K562 (cell line): ENCODE results near the gene PPOX. TPM values are rescaled to one million over a fixed set of nuclear protein-coding genes. Genes with fewer than 3 reads are reported as not detected.
A peak's percentile ranks its signal among the peaks of the same experiment; 100 is the strongest.

Experiments used
- ATAC-seq: fragments of 200-7000 bp; cut with Tn5 transposase; 3 replicates; pipeline ENCODE4 v1.9.1; 2020; ENCODE audit warnings: moderate library complexity
- BruUV-seq: library from RNA; stranded (reverse); fragments of 400-500 nt; replicated peaks from 2 replicates; lab custom pipeline; 2021; lab: Mats Ljungman, UMichigan
- CTCF ChIA-PET: fragments of 300-600 bp; formaldehyde crosslinking; extraction: SDS; loops from one replicate; lab custom pipeline; 2021; ENCODE audit warnings: low intra/inter-chr PET ratio; lab: Yijun Ruan, JAX
- POLR2A ChIA-PET: fragments of 300-600, 350-650 bp; sonication (Branson Sonifier 250); formaldehyde crosslinking; extraction: SDS; loops from one replicate; lab custom pipeline; 2021; ENCODE audit warnings: antibody characterized with exemption, inconsistent platforms; lab: Yijun Ruan, JAX
- DNase-seq, 4 experiments: peaks; one replicate each; pipeline versions ENCODE4 v3.0.0 to v3.0.0-alpha.2; 2011 to 2018; ENCODE audit warnings: low spot score in 3 of 4, mixed read lengths in 3 of 4; ENCODE audit errors: extremely low read depth in 1 of 4
- FAIRE-seq: peaks from 2 replicates; lab custom pipeline; 2011; peaks lifted over from hg19 to GRCh38; lab: Jason Lieb, UNC
- H2AFZ ChIP-seq: 2 replicates; pipeline ENCODE4 v1.6.0; 2011; ENCODE audit warnings: low read depth, low read length, control low read depth, inconsistent platforms
- H3K27ac ChIP-seq: fragments of 200-600 bp; 3 replicates; pipeline ENCODE4 v1.8.0; 2011; ENCODE audit warnings: low read depth, mild to moderate bottlenecking, control low read depth, inconsistent platforms, low read length, moderate library complexity, mixed read lengths; ENCODE audit errors: extremely low read depth
- H3K27me3 ChIP-seq, 2 experiments: fragments of 300-600 bp in 1 of 2; 2 replicates in 1 of 2; 3 replicates in 1 of 2; pipeline versions ENCODE4 v1.6.0 to v1.8.0; 2011; ENCODE audit warnings: inconsistent platforms in 2 of 2, low read length in 2 of 2, mild to moderate bottlenecking in 1 of 2, mixed read lengths in 1 of 2, moderate library complexity in 1 of 2; ENCODE audit not compliant: control insufficient read depth in 2 of 2, insufficient read depth in 2 of 2
- H3K36me3 ChIP-seq: fragments of 300-600 bp; 3 replicates; pipeline ENCODE4 v1.8.0; 2011; ENCODE audit warnings: mild to moderate bottlenecking, low read length, inconsistent platforms; ENCODE audit not compliant: control insufficient read depth, insufficient read depth
- H3K4me1 ChIP-seq, 2 experiments: fragments of 200-600 bp in 1 of 2; replicated peaks in 1 of 2; 2 replicates in 1 of 2; 3 replicates in 1 of 2; pipeline versions ENCODE4 v1.5.1 to v1.8.0; 2011; ENCODE audit warnings: inconsistent platforms in 2 of 2, low read length in 2 of 2, mild to moderate bottlenecking in 1 of 2, mixed read lengths in 1 of 2, moderate library complexity in 1 of 2; ENCODE audit not compliant: control insufficient read depth in 2 of 2, insufficient read depth in 2 of 2
- H3K4me2 ChIP-seq: 2 replicates; pipeline ENCODE4 v1.6.1; 2011; ENCODE audit warnings: low read length, control low read depth, inconsistent platforms, mixed read lengths; ENCODE audit not compliant: insufficient read depth
- H3K4me3 ChIP-seq: fragments of 200-600 bp; sonication (generic), shearing (Covaris generic); 2 replicates; pipeline ENCODE4 v1.5.1; 2016; ENCODE audit warnings: control low read depth, inconsistent platforms
- H3K79me2 ChIP-seq: fragments of 200-600 bp; 3 replicates; pipeline ENCODE4 v1.8.0; 2011; ENCODE audit warnings: low read length, inconsistent platforms; ENCODE audit not compliant: control insufficient read depth, insufficient read depth
- H3K9ac ChIP-seq, 2 experiments: 2 replicates each; pipeline versions ENCODE4 v1.6.0 to v1.6.1; 2011; ENCODE audit warnings: low read depth in 2 of 2, low read length in 2 of 2, control low read depth in 1 of 2, inconsistent platforms in 1 of 2, mild to moderate bottlenecking in 1 of 2, mixed read lengths in 1 of 2; ENCODE audit not compliant: insufficient read depth in 1 of 2
- H3K9me1 ChIP-seq: one replicate; pipeline ENCODE4 v1.6.0; 2011; ENCODE audit warnings: inconsistent platforms, mild to moderate bottlenecking, low read length, moderate library complexity; ENCODE audit not compliant: control insufficient read depth, insufficient read depth
- H3K9me3 ChIP-seq: replicated peaks from 2 replicates; pipeline ENCODE4 v1.5.1; 2011; ENCODE audit warnings: low read depth, low read length, inconsistent platforms; ENCODE audit not compliant: control insufficient read depth, insufficient read depth
- H4K20me1 ChIP-seq: replicated peaks from 2 replicates; pipeline ENCODE4 v1.6.1; 2011; ENCODE audit warnings: low read length, inconsistent platforms, mixed read lengths; ENCODE audit not compliant: control insufficient read depth, insufficient read depth
- CEBPG ChIP-seq, 3 experiments: fragments of 200-800 bp in 1 of 3; sonication (Bioruptor generic) in 1 of 3; sonication (generic) in 1 of 3; formaldehyde crosslinking in 1 of 3; IDR thresholded peaks in 2 of 3; conservative IDR thresholded peaks in 1 of 3; 2 replicates each; pipeline versions ENCODE4 v1.6.1 to v1.8.0; 2016 to 2022; ENCODE audit warnings: missing compliant biosample characterization in 2 of 3, missing genetic modification characterization in 2 of 3, mild to moderate bottlenecking in 1 of 3, missing genetic modification reagents in 1 of 3
- HDAC1 ChIP-seq, 2 experiments: fragments of 450-650 bp; IDR thresholded peaks; 2 replicates each; pipeline ENCODE4 v1.6.1; 2016 to 2017; ENCODE audit warnings: inconsistent platforms in 1 of 2, mild to moderate bottlenecking in 1 of 2, moderate library complexity in 1 of 2
- MTA3 ChIP-seq: fragments of 450-650 bp; formaldehyde crosslinking; IDR thresholded peaks from 2 replicates; pipeline ENCODE4 v1.6.1; 2017; ENCODE audit warnings: mild to moderate bottlenecking, borderline replicate concordance
- PML ChIP-seq: IDR thresholded peaks from 2 replicates; pipeline ENCODE4 v1.6.1; 2012; ENCODE audit warnings: low read length, inconsistent platforms
- PTBP1 ChIP-seq: fragments of 200-400 bp; formaldehyde crosslinking; IDR thresholded peaks from 2 replicates; pipeline ENCODE4 v1.6.1; 2017; ENCODE audit warnings: low read depth, low read length
- RBM15 ChIP-seq: fragments of 200-400 bp; formaldehyde crosslinking; IDR thresholded peaks from 2 replicates; pipeline ENCODE4 v1.6.1; 2018; ENCODE audit warnings: mild to moderate bottlenecking, low read length, moderate library complexity; ENCODE audit not compliant: insufficient read depth
- RFX5 ChIP-seq: IDR thresholded peaks from 2 replicates; pipeline ENCODE4 v1.6.1; 2011; ENCODE audit warnings: low read depth, mild to moderate bottlenecking, improper control_type of control experiment, low read length
- SMARCA4 ChIP-seq: fragments of 450-650 bp; IDR thresholded peaks from 2 replicates; pipeline ENCODE4 v1.6.1; 2016
- SMARCA5 ChIP-seq: fragments of 450-650 bp; IDR thresholded peaks from 2 replicates; pipeline ENCODE4 v1.6.1; 2016
- TAL1 ChIP-seq: fragments of 450-650 bp; IDR thresholded peaks from 2 replicates; pipeline ENCODE4 v1.6.1; 2016; ENCODE audit warnings: mild to moderate bottlenecking
- THRAP3 ChIP-seq: fragments of 450-650 bp; IDR thresholded peaks from 2 replicates; pipeline ENCODE4 v1.6.1; 2016; ENCODE audit warnings: mild to moderate bottlenecking, inconsistent platforms, borderline replicate concordance
- ZFX ChIP-seq: sonication (generic); formaldehyde crosslinking; IDR thresholded peaks from 2 replicates; pipeline ENCODE4 v1.8.0; 2022; ENCODE audit warnings: mild to moderate bottlenecking, missing genetic modification reagents, moderate library complexity
- ZKSCAN8 ChIP-seq: fragments of 200-800 bp; sonication (Bioruptor generic); IDR thresholded peaks from 2 replicates; pipeline ENCODE4 v1.6.1; 2016; ENCODE audit warnings: missing genetic modification characterization, missing compliant biosample characterization
- ZNF212 ChIP-seq: fragments of 450-650 bp; formaldehyde crosslinking; IDR thresholded peaks from 2 replicates; pipeline ENCODE4 v1.4.0; 2020; ENCODE audit warnings: mild to moderate bottlenecking
- ZNF384 ChIP-seq: IDR thresholded peaks from 2 replicates; pipeline ENCODE4 v1.6.1; 2012; ENCODE audit warnings: low read depth, low read length, improper control_type of control experiment
- ZSCAN29 ChIP-seq: fragments of 450-650 bp; IDR thresholded peaks from 2 replicates; pipeline ENCODE4 v1.6.1; 2017
- WGBS: fragments of 100-300 bp; shearing (Covaris generic); methylation state at CpG from one replicate; pipeline ENCODE4 v1.1.6; 2016; ENCODE audit warnings: low coverage, mixed read lengths; ENCODE audit not compliant: insufficient coverage; ENCODE audit errors: missing lambda C conversion rate; 5-methylcytosine and 5-hydroxymethylcytosine counted together
- in situ Hi-C: fragments of 300-500 bp; cut with MboI; formaldehyde crosslinking; loops from 4 replicates; pipeline ENCODE4 v1.15.0; 2018; ENCODE audit warnings: inconsistent platforms, mixed read lengths
- intact Hi-C: fragments of 100-400 bp; cut with micrococcal nuclease; formaldehyde crosslinking; loops from 2 replicates; pipeline ENCODE4 v1.14.2; 2022
- polyA plus RNA-seq, 8 experiments: library from polyadenylated mRNA; depleted of rRNA in 4 of 8; stranded (reverse) in 5 of 8; unstranded in 3 of 8; fragments of >200 nt; fragmentation: Nextera tagmentation in 2 of 8; fragmentation: Illumina TruSeq in 1 of 8; extraction: Ambion mirVana in 2 of 8; extraction: Trizol in 1 of 8; gene quantifications; 2 replicates each; pipeline versions ENCODE4 v1.2.1 to v1.2.3, GENCODE V29; 2011 to 2014; ENCODE audit warnings: inconsistent platforms in 1 of 8, missing spikeins in 1 of 8
- total RNA-seq, 7 experiments: library from RNA; depleted of rRNA in 6 of 7; stranded (reverse); fragments of >200 nt in 6 of 7; fragmentation: Illumina TruSeq in 2 of 7; extraction: Trizol in 2 of 7; gene quantifications; 2 replicates each; pipeline versions ENCODE4 v1.2.1 to v1.2.3, GENCODE V29; 2011 to 2021; ENCODE audit warnings: low replicate concordance in 1 of 7
- TF ChIP-seq, protein P1 (sequence below): fragments of 450-650 bp; IDR thresholded peaks from 2 replicates; pipeline ENCODE4 v1.6.1; 2016; ENCODE audit warnings: missing biosample characterization, missing genetic modification characterization
- TF ChIP-seq, protein P2 (sequence below), 2 experiments: fragments of 450-650 bp in 1 of 2; sonication (generic) in 1 of 2; formaldehyde crosslinking; conservative IDR thresholded peaks; 2 replicates each; pipeline versions ENCODE4 v1.4.0 to v1.8.1; 2020 to 2022; ENCODE audit warnings: mild to moderate bottlenecking in 1 of 2, missing genetic modification reagents in 1 of 2
- TF ChIP-seq, protein P3 (sequence below): fragments of 450-650 bp; IDR thresholded peaks from 2 replicates; pipeline ENCODE4 v1.6.1; 2016; ENCODE audit warnings: borderline replicate concordance

Gene PPOX
- total and polyA plus RNA-seq, 9 of the 15 experiments (the other 6 are each of a cell fraction or from before 2014, with no cell fraction given) = 17.0 to 57.1 (median 38.9) TPM

DNA sequence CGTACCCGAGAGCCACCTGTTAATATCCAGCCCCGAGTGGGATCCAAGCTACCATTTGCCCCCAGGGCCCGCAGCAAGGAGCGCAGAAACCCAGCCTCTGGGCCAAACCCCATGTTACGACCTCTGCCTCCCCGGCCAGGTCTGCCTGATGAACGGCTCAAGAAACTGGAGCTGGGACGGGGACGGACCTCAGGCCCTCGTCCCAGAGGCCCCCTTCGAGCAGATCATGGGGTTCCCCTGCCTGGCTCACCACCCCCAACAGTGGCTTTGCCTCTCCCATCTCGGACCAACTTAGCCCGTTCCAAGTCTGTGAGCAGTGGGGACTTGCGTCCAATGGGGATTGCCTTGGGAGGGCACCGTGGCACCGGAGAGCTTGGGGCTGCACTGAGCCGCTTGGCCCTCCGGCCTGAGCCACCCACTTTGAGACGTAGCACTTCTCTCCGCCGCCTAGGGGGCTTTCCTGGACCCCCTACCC lies 5.5 kb upstream of the PPOX start (continued):
- TF ChIP-seq CEBPG (CRISPR knock-in tag; IDR thresholded peaks at IDR 0.05) = no peak
- TF ChIP-seq CEBPG (tag; conservative IDR thresholded peaks at IDR 0.05 in 1 of 2, IDR thresholded peaks at IDR 0.05 in 1 of 2) = no peak
- no peak for TF ChIP-seq ZNF384
- TF ChIP-seq ZSCAN29 = no peak
- TF ChIP-seq ZFX (CRISPR knock-in tag) = no peak
- TF ChIP-seq, all 486 proteins: peak for 7

DNA sequence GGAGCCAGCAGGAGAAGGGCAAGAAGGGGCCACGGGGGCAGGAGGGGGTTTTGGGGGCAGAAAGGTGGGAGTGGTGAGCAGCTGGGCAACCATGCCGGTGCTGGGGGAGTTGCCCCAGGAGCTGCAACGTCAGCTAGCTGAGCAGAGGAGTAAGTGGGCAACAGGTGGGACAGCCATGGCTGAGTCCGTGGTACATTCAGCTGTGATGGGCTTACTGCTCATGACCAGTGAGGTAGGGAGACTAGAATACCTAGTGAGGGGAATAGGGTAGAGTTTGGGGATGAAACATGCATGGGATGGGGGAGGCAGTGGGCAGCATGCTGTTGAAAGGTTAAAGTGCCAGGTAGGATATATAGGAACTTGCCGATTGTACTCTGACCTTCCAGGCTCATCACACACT lies 4.6 kb upstream of the PPOX start:
- Histone ChIP-seq H4K20me1 (no peaks in the 10 kb centered on the region), H3K4me2 (peak overlapping the region; percentile 83), H3K27ac (peak overlapping the region; percentile 78), H3K27me3 (no peaks in the 10 kb centered on the region), H3K79me2 (peaks cover 55% of the 10 kb centered on the region), H3K36me3 (peaks cover 69% of the 10 kb centered on the region), H3K9me1 (no peaks in the 10 kb centered on the region), H3K4me1 (peaks cover 61 to 68% of the 10 kb centered on the region in 2 experiments), H3K4me3 (peak overlapping the region; percentile 17), H3K9me3 (no peaks in the 10 kb centered on the region), H2AFZ (peak overlapping the region; percentile 51), H3K9ac (peak overlapping the region; percentile 65 to 88)
- CTCF ChIA-PET = no interaction called here
- WGBS = 9% methylated on average over 3 of the region's 5 CpGs
- ATAC-seq (no peak), FAIRE-seq (no peak), DNase-seq (no peak)
- intact Hi-C loops = no loop called here
- no TSS peak for BruUV-seq
- in situ Hi-C loops = no loop called here
- TF ChIP-seq MTA3 (no peak), RBM15 (no peak), SMARCA5 (no peak), ZNF212 (CRISPR knock-in tag) (no peak), TAL1 (no peak), PTBP1 (no peak), RFX5 (no peak), ZKSCAN8 (CRISPR knock-in tag) (no peak), THRAP3 (no peak), PML (no peak), HDAC1 (IDR thresholded peaks at IDR 0.05) (0 out of 4 replicates have a peak, but pooled peaks of 1 of the 2 experiments have one; percentile 8), SMARCA4 (no peak)
- TF ChIP-seq, protein P1, sequence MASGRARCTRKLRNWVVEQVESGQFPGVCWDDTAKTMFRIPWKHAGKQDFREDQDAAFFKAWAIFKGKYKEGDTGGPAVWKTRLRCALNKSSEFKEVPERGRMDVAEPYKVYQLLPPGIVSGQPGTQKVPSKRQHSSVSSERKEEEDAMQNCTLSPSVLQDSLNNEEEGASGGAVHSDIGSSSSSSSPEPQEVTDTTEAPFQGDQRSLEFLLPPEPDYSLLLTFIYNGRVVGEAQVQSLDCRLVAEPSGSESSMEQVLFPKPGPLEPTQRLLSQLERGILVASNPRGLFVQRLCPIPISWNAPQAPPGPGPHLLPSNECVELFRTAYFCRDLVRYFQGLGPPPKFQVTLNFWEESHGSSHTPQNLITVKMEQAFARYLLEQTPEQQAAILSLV (tag) = 0 out of 2 replicates have a peak, but pooled peaks have one; percentile 20
- TF ChIP-seq, protein P2, sequence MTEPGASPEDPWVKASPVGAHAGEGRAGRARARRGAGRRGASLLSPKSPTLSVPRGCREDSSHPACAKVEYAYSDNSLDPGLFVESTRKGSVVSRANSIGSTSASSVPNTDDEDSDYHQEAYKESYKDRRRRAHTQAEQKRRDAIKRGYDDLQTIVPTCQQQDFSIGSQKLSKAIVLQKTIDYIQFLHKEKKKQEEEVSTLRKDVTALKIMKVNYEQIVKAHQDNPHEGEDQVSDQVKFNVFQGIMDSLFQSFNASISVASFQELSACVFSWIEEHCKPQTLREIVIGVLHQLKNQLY (CRISPR knock-in tag; conservative IDR thresholded peaks at IDR 0.05) = no peak
- TF ChIP-seq, protein P3, sequence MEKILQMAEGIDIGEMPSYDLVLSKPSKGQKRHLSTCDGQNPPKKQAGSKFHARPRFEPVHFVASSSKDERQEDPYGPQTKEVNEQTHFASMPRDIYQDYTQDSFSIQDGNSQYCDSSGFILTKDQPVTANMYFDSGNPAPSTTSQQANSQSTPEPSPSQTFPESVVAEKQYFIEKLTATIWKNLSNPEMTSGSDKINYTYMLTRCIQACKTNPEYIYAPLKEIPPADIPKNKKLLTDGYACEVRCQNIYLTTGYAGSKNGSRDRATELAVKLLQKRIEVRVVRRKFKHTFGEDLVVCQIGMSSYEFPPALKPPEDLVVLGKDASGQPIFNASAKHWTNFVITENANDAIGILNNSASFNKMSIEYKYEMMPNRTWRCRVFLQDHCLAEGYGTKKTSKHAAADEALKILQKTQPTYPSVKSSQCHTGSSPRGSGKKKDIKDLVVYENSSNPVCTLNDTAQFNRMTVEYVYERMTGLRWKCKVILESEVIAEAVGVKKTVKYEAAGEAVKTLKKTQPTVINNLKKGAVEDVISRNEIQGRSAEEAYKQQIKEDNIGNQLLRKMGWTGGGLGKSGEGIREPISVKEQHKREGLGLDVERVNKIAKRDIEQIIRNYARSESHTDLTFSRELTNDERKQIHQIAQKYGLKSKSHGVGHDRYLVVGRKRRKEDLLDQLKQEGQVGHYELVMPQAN = 0 out of 2 replicates have a peak, but pooled peaks have one; percentile 7
- POLR2A ChIA-PET = interaction anchor here (0.6 to 1.7 kb wide), 10 partner anchors 8 to 306 kb away, joined by 3 to 12 read pairs (median 4); partner anchors contain the start of genes DEDD and UFC1
